ENCODE measurements around the gene CNTNAP2.

Gene CNTNAP2

GRCh38 chr7:147510923-147511322 is 1394.3 kb downstream of the CNTNAP2 start:
- DNase-seq (ENCODE audit: low read depth) = no peak
- TF ChIP-seq CTCF (IDR thresholded peaks at IDR 0.05; ENCODE audit: control insufficient read depth, extremely low read depth, insufficient read depth) = no peak
- H3K4me3 ChIP-seq (ENCODE audit: low read depth, low read length) = no peak overlapping the region

- no peak for DNase-seq (ENCODE audit: low read depth)
- H3K4me3 ChIP-seq (ENCODE audit: low read depth, low read length) = no peak overlapping the region
- no peak for TF ChIP-seq CTCF (IDR thresholded peaks at IDR 0.05; ENCODE audit: control insufficient read depth, extremely low read depth, insufficient read depth)
Observed at GRCh38 chr7:147513451-147513850, 1396.8 kb downstream of the CNTNAP2 start.

DNA sequence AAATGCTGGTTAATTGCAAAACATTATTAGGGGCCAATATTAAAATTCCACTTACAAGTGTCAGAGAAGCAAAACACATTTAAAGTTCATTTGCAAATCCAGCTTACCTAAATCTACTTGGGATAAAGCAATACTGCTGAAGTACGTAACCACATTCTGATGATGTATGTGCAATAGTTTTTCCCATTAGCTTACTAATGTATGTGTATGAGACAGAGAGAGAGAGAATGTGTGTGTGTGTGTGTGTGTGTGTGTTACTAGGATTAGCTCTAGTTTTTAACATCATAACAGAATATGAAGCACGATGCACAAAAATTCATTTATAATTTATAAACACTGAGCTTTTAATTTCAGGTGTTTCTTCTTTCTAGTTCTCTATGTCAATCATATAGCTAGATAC is 1399.8 kb downstream of the CNTNAP2 start:
- no peak for TF ChIP-seq CTCF (IDR thresholded peaks at IDR 0.05; ENCODE audit: control insufficient read depth, extremely low read depth, insufficient read depth)
- H3K4me3 ChIP-seq (ENCODE audit: low read depth, low read length) = no peak overlapping the region
- DNase-seq (ENCODE audit: low read depth) = no peak

DNA sequence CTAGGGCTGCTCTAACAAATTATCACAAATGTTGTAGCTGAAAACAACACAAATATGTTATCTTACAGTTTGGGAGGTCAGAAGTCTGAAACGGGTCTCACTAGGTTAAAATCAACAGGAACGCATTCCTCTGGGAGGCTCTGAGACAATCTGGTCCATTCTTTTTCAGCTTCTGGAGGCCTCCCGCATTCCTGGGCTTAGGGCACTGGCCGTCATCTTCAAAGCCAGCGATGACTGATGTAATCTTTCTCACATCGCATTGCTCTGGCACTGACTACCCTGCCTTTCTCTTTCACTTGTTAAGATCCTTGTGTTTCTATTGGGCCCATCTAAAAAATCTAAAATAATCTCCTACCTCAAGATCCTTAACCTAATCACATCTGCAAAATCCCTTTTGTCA is 1402.5 kb downstream of the CNTNAP2 start:
- H3K4me3 ChIP-seq (ENCODE audit: low read depth, low read length) = no peak overlapping the region
- TF ChIP-seq CTCF (IDR thresholded peaks at IDR 0.05; ENCODE audit: control insufficient read depth, extremely low read depth, insufficient read depth) = no peak
- DNase-seq (ENCODE audit: low read depth) = no peak

DNA sequence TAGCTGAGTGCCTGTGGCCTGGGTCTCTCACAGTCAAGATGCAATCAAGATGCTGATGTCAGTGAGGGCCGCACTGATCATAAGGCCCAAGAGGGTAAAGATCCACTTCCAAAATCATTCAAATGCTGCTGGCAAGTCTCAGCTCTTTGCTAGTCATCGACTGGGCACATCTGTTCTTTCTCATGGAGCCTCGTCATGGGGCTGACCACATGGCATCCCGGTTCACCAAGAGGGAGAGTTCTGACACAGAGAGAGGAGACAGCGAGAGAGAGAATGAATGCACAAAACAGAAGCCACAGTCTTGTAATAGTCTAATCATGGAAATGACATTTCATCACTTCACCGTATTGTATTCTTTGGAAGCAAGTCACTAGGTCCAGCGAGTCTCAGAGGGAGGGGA is 1406.5 kb downstream of the CNTNAP2 start:
- H3K4me3 ChIP-seq (ENCODE audit: low read depth, low read length) = no peak overlapping the region
- DNase-seq (ENCODE audit: low read depth) = no peak
- no peak for TF ChIP-seq CTCF (IDR thresholded peaks at IDR 0.05; ENCODE audit: control insufficient read depth, extremely low read depth, insufficient read depth)

DNA sequence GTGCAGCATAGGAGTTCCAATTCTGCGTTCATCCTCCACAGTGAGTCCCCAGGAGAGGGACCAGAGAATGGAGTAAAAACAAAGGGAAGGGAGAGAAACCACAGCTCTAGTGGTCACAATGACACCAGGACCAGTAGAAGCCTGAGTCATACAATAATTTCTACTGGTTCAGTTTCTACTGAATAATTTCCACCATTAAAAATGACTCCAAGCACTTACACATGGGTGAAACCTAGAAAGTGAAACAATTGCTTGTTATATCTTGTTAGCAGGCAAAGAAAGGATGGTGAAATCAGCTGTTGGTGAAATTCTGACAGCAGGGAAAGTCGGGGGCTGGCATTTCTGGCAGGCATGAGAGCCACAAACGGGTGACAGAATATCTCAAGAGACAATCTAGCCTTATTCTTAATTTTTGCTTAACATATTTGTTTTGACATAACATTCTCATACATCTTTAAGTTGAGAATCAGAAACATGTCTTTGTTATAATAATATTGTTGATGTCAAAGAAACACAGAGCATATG is 1408.2 kb downstream of the CNTNAP2 start:
- no peak overlapping the region for H3K4me3 ChIP-seq (ENCODE audit: low read depth, low read length)
- no peak for TF ChIP-seq CTCF (IDR thresholded peaks at IDR 0.05; ENCODE audit: control insufficient read depth, extremely low read depth, insufficient read depth)
- no peak for DNase-seq (ENCODE audit: low read depth)

- no peak overlapping the region for H3K4me3 ChIP-seq (ENCODE audit: low read depth, low read length)
- no peak for DNase-seq (ENCODE audit: low read depth)
- TF ChIP-seq CTCF (IDR thresholded peaks at IDR 0.05; ENCODE audit: control insufficient read depth, extremely low read depth, insufficient read depth) = no peak
Observed at GRCh38 chr7:147525325-147525724, 1408.7 kb downstream of the CNTNAP2 start.
